ENCODE measurements around the gene SLC1A6. TPM values are rescaled to one million over a fixed set of nuclear protein-coding genes. Genes with fewer than 3 reads are reported as not detected.

The SLC1A6 gene
- total RNA-seq, result not detected
- polyA plus RNA-seq, result under 1 TPM in 1 of 3 donors, not detected in 2; 0.06 TPM

DNA sequence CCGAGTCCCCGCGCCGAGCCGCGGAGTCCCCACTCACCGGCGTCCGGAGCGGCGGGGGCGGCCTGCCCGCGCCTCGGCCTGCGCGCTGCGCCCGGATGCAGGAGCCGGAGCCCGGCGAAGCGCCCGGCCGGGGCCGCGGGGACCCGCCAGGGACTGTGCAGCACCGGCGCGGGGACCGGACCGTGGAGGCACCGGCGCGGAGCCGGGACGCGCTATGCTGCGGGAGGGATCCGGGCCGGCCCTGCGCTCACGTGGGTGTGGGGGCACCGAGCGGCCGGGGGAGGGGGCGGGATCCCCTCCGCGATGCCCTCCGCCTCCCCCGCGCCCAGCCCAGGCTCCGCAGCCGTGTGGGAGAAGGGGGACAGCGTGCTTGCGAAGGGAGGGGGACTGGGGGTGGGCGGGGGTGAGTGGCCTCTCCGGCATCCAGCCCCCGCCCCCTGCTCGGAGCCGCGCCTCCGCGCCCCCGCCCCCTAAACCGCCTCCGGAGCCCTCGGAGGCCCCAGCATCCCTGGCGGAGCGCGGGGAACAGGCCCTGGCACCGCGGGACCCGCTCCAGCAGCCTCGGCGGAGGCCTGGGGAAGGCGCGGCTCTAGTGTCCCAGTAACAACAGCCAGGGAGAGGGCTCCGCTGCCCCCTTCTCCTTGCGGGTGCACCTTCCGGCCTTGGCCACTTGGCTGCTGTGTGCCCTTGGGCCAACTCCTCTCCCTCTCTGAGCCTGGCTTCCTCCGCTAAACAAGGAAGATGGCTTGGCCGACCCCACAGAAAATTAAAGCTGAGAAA lies at the start of gene SLC1A6:
TSS of gene SLC1A6 (minus strand) at position 389 of the 780 bp plus-strand sequence. CDS start 6,954 bp downstream, outside the sequence.
- Histone ChIP-seq H3K4me1 (peaks cover 0 to 8% (median 3%) of the 10 kb centered on the region in 4 donors), H3K27ac (no peak within 1 kb of the TSS), H3K9me3 (no peaks in the 10 kb centered on the region), H3K4me3 (peak within 1 kb of the TSS in 2 of 4 donors; percentile 26 to 27), H3K27me3 (peaks cover 14 to 72% (median 40%) of the 10 kb centered on the region in 3 donors), H3K36me3 (no peaks in the 10 kb centered on the region)
- no peak for DNase-seq
- intact Hi-C loops (cut with DNase I), result no loop called here
- WGBS, 2 donors, result 2 to 6% methylated on average over 84 of the region's 84 CpGs
- no peak for TF ChIP-seq POLR2A (IDR thresholded peaks at IDR 0.05)
- no peak for TF ChIP-seq POLR2AphosphoS5 (IDR thresholded peaks at IDR 0.05)
- no peak for TF ChIP-seq EP300 (IDR thresholded peaks at IDR 0.05)
- TF ChIP-seq, protein P1, sequence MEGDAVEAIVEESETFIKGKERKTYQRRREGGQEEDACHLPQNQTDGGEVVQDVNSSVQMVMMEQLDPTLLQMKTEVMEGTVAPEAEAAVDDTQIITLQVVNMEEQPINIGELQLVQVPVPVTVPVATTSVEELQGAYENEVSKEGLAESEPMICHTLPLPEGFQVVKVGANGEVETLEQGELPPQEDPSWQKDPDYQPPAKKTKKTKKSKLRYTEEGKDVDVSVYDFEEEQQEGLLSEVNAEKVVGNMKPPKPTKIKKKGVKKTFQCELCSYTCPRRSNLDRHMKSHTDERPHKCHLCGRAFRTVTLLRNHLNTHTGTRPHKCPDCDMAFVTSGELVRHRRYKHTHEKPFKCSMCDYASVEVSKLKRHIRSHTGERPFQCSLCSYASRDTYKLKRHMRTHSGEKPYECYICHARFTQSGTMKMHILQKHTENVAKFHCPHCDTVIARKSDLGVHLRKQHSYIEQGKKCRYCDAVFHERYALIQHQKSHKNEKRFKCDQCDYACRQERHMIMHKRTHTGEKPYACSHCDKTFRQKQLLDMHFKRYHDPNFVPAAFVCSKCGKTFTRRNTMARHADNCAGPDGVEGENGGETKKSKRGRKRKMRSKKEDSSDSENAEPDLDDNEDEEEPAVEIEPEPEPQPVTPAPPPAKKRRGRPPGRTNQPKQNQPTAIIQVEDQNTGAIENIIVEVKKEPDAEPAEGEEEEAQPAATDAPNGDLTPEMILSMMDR (IDR thresholded peaks at IDR 0.05), result no peak

DNA sequence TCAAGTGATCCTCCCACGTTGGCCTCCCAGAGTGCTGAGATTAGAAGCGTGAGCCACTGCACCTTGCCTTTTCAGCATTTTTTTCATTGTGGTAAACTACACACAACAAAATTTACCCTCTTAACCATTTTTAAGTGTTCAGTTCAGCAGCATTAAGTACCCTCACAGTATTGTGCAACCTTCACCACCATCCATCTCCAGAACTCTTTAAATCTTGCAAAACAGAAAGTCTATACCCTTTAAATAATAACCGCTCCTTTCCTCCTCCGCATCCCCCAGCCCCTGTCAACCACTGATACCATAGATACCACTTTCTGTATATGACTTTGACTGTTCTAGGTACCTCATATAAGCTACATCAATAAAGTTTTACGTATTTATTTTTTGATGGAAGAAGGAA lies 48.8 kb upstream of the SLC1A6 start:
- WGBS, 2 donors, result 66 to 70% methylated on average over 5 of the region's 5 CpGs
- no peaks in the 10 kb centered on the region for H3K36me3 ChIP-seq
- no peak for TF ChIP-seq EP300 (IDR thresholded peaks at IDR 0.05)
- no peak for TF ChIP-seq POLR2A (IDR thresholded peaks at IDR 0.05)
- TF ChIP-seq POLR2AphosphoS5 (IDR thresholded peaks at IDR 0.05), result no peak
- TF ChIP-seq, protein P1 (IDR thresholded peaks at IDR 0.05), result no peak
- no peak overlapping the region for H3K27ac ChIP-seq
- H3K4me3 ChIP-seq, result no peak overlapping the region
- no peaks in the 10 kb centered on the region for H3K4me1 ChIP-seq
- intact Hi-C loops (cut with DNase I), result no loop called here
- H3K27me3 ChIP-seq, result peaks cover 0 to 13% (median 0%) of the 10 kb centered on the region in 3 donors
- DNase-seq, result no peak
- H3K9me3 ChIP-seq, result no peaks in the 10 kb centered on the region

DNA sequence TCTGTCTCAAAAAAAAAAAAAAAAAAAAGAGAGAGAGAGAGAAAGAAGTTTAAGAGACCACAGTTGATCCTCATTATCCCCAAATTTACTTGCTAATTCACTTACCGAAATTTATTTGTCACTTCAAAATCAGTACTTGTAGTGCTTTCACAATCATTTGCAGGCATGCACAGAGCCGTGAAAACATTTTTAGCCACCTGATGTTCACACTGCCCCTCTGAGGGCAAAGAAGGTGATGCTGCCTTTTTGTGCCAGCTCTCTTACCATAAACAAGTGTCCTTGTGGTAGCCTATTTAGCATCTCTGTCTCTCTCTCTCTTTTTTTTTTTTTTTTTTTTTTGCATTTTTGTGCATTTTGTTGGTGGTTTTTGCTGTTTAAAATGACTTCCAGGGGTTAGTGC lies 45.6 kb upstream of the SLC1A6 start:
- no peaks in the 10 kb centered on the region for H3K36me3 ChIP-seq
- TF ChIP-seq EP300 (IDR thresholded peaks at IDR 0.05) (no peak), POLR2A (IDR thresholded peaks at IDR 0.05) (no peak), POLR2AphosphoS5 (IDR thresholded peaks at IDR 0.05) (no peak)
- TF ChIP-seq, protein P1 (IDR thresholded peaks at IDR 0.05), result no peak
- H3K4me1 ChIP-seq, result no peaks in the 10 kb centered on the region
- DNase-seq, result no peak
- intact Hi-C loops (cut with DNase I), result no loop called here
- H3K27ac ChIP-seq, result no peak overlapping the region
- H3K4me3 ChIP-seq, result no peak overlapping the region
- no peaks in the 10 kb centered on the region for H3K9me3 ChIP-seq
- 37 to 40% methylated on average over 2 of the region's 2 CpGs for WGBS, 2 donors
- peaks cover 0 to 32% (median 12%) of the 10 kb centered on the region in 3 donors for H3K27me3 ChIP-seq

DNA sequence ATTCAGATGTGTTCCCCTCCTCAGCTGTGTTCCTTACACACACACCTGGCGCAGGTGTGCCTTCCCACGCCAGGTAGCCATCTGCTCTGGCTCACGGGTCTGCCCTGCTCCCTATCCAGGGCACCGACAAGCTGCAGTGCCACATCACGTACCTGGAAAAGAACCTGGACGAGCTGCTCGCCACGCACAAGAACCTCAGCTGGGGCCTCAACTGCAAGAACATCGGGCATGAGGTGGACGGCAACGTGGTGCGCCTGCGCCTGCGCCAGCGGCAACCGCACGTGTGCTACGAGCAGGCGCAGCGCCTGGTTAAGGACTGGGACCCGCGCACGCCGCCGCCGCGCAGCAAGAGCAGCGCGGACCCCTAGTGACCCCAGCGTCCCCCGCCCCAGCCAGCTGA lies 43.1 kb upstream of the SLC1A6 start:
- H3K4me3 ChIP-seq, result no peak overlapping the region
- 27 to 31% methylated on average over 31 of the region's 31 CpGs for WGBS, 2 donors

More for the DNA sequence above, 43.1 kb upstream of the SLC1A6 start:
- no peak for TF ChIP-seq POLR2AphosphoS5 (IDR thresholded peaks at IDR 0.05)
- no peak for TF ChIP-seq EP300 (IDR thresholded peaks at IDR 0.05)
- TF ChIP-seq, protein P1 (IDR thresholded peaks at IDR 0.05), result no peak
- Histone ChIP-seq H3K27me3 (peaks cover 0 to 38% (median 12%) of the 10 kb centered on the region in 3 donors), H3K27ac (no peak overlapping the region), H3K4me1 (no peaks in the 10 kb centered on the region), H3K36me3 (no peaks in the 10 kb centered on the region), H3K9me3 (no peaks in the 10 kb centered on the region)
- no peak for DNase-seq
- intact Hi-C loops (cut with DNase I), result no loop called here
